Activated CD8-positive, alpha-beta memory T cell treated with anti-CD3 and anti-CD28 coated beads for 48 hours (primary cell): Measurements from ENCODE around the gene CYTH4.
"Not testable (repeated sequence)": the region's sequence is repeated elsewhere in the genome, so short reads cannot be mapped to it uniquely, and the experiment has no call there.

ENCODE experiments used
- DNase-seq, 3 experiments: peaks; one replicate each; pipeline ENCODE4 v3.0.0-alpha.2; 2020; ENCODE audit warnings: low read depth in 2 of 3, low spot score in 2 of 3

The CYTH4 gene

GRCh38 chr22:37245740-37246139 is 36.6 kb upstream of the CYTH4 start:
- DNase-seq = no peak

GRCh38 chr22:37248251-37248650 is 34.1 kb upstream of the CYTH4 start:
- no peak for DNase-seq

DNA sequence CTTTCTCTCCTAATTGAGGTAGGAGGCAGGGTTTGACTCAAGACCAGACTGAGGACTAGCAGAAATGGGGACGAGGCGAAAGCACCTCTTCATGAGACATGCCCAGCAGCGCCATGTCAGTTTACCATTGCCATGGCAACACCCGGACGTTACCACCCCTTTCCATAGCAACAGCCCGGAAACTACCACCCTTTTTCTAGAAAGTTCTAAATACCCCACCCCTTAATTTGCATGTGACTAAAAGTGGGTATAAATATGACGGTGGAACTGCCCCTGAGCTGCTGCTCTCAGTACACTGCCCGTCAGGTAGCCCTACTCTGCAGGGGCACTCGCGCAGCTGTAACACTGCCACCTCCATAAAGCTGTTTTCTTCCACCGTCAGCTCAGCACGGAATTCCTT is 32.3 kb upstream of the CYTH4 start:
- DNase-seq = no peak

DNA sequence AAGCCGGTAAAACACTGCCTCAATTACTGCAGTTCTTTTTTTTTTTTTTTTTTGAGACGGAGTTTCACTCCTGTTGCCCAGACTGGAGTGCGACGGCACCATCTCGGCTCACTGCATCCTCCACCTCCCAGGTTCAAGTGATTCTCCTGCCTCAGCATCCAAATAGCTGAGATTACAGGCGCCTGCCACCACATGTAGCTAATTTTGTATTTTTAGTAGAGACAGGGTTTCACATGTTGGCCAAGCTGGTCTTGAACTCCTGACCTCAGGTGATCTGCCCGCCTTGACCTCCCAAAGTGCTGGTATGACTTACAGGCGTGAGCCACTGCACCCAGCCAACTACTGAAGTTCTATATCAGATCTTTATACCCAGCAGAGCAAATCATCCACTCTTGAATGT is 30.5 kb upstream of the CYTH4 start:
- not testable (repeated sequence) for DNase-seq

- no peak for DNase-seq
Observed at GRCh38 chr22:37253126-37253660, 29.1 kb upstream of the CYTH4 start.

DNA sequence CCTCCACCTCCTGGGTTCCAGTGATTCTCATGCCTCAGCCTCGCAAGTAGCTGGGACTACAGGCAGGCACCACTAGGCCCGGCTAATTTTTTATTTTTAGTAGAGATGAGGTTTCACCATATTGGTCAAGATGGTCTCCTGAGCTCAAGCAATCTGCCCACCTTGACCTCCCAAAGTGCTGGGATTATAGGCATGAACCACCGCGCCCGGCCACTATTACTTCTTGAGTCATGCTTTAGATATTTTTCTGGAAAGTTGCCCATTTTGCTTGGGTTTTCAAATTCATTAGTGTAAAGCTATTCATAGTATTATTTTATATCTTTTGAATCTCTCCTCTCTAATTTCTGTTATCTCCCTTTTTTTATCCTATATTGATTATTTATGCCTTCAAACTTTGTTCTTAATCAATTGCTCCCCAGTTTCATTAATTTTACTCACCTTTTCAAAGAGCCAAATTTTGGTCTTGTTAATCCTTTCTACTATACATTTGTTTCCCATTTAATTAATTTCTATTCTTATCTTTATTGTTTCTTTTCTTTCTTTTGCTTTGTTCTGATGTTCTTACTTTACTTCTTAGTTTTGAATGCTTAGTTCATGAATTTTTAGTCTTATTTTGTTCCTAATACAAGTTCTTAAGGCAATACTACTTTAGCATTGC is 28.0 kb upstream of the CYTH4 start:
- DNase-seq = no peak

GRCh38 chr22:37254867-37255233 is 27.5 kb upstream of the CYTH4 start:
- no peak for DNase-seq

GRCh38 chr22:37255558-37256006 is 26.7 kb upstream of the CYTH4 start:
- DNase-seq = no peak

GRCh38 chr22:37256075-37256726 is 26.1 kb upstream of the CYTH4 start:
- DNase-seq = no peak

GRCh38 chr22:37258005-37258752 is 24.1 kb upstream of the CYTH4 start:
- no peak for DNase-seq

DNA sequence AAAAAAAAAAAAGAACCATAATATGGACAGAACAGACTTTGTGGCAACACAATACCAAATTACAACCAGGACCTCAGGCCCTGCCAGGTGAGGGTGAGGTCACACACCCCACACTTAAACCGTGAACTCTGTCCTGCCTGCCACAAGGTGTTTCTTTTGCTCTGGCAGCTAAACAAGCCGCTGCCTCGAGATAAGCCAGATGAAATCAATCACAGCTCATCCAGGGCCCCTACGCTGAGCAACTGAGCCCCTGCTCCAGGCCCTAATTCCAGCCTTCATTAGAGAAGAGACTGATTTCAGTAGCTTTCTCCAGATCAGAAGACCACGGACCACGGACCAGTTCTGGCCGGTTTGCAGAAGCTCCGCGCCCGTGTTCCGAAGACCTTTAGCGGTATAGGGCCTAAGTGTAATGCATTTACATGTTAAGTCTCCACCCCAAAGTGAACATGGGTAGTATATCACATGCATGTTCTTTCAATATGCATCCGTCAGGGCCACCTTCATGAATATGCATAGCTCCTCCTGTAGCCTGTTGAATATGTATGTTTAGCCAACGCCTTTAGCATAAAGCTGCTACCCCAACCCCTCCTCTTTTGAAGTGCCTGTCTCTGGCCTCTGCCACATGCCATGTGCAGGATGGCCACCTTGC is 23.4 kb upstream of the CYTH4 start:
- no peak for DNase-seq

- no peak for DNase-seq
Observed at GRCh38 chr22:37259540-37260029, 22.7 kb upstream of the CYTH4 start.

DNA sequence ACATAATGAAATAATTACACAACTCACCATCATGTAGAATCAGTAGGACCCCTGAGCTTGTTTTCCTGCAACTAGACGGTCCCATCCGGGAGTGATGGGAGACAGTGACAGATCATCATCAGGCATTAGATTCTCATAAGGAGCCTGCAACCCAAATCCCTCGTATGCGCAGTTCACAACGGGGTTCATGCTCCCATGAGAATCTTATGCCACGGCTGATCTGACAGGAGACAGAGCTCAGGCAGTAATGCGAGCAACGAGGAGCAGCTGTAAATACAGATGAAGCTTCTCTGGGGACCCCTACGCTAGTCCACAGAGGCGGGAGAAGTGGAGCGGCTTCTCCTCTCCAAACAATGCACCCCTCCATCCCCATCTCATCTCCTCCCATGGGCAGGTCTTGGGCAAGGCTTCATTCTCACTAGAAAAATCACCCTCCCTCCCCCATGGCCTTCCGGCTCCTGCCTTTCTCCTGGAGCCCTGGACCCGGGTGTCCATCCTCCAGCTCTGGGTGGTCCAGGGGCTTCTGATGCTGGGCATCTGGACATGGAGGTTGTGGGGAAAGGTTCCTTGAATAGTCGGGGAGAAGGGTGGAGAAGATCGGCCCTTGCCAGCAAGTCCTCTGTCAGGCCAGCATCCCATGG is 22.0 kb upstream of the CYTH4 start:
- DNase-seq = no peak

DNA sequence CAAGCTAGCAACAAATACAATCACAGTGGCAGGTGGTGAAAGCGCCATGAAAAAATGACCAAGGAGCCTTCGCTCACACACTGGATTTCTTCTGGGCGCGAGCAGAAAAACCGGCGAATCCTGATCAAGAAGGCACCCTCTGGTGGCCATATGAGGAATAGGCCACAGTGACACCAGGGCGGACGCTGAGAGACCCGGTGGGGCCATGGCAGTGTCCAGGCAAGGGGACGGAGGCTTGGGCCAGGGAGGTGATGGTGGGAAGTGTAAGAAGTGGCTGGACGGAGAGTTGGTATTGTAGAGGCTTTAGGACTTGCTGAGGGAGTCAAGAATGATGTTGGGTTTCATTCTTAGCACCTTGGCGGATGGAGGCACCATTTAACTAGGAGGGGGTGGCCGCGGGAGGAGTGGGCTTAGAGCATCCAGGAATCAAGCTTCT is 21.4 kb upstream of the CYTH4 start:
- no peak for DNase-seq

GRCh38 chr22:37262346-37262745 is 20.0 kb upstream of the CYTH4 start:
- DNase-seq = no peak

GRCh38 chr22:37263966-37264887 is 18.1 kb upstream of the CYTH4 start:
- no peak for DNase-seq

DNA sequence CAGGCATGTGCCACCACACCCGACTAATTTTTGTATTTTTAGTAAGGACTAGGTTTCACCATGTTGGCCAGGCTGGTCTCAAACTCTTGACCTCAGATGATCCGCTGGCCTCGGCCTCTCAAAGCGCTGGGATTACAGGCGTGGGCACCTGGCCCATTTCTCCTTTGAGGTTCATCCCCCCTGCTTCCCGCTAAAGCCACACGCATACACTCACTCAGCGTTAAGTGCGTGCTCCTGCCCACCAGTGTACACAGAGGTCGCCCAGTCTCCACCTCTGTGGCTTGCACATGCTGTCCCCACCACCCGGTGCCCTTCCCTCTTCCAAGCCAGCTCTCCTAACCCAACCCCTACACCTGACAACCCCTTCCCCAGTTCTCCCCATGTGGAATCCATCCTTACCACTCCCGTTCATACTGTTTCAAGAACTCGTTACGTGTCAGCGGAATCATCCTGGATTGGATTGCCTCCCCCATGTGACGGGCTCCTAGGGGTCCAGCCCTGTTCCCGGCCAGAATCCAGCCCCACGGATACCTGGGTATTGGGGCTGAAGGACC is 15.7 kb upstream of the CYTH4 start:
- no peak for DNase-seq

GRCh38 chr22:37267135-37267587 is 15.1 kb upstream of the CYTH4 start:
- no peak for DNase-seq

- no peak for DNase-seq
Observed at GRCh38 chr22:37267661-37268413, 14.5 kb upstream of the CYTH4 start.
